Measurements from ENCODE around the gene MAD1L1.

Gene MAD1L1

DNA sequence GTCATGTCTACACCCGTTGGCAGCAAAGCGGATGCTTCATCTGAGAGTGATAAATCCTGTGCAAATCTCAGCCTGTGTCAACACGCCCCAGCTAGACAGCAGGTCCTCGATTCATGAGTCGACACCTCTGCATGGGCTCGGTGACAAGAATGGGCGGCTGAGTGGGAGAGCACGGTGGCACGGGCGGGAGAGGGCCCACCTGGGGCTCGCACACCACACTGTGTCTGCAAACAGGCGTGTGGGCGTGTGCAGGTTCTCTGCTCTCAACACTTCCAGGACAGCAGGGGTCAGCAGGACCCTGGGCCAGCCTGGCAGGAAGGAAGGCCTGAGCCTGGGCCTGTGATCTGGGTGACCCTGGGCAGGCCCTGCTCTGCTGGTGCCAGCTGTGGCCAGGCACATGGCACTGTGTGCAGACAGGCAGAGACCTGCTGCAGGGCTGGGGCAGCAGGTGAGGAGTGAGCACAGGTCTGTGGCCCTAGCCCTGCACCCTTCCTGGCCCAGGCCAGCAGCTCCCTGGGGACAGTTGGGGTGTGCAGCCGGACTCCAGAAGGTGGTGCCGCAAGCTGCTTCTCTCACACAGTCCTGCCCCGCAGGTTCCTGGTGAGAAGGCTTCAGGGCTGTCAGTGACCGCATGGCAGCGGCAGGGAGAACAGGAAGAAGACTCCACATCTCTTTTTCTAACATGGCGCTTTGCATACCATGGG, 346.2 kb downstream of the MAD1L1 start:
- TF ChIP-seq, protein P1, sequence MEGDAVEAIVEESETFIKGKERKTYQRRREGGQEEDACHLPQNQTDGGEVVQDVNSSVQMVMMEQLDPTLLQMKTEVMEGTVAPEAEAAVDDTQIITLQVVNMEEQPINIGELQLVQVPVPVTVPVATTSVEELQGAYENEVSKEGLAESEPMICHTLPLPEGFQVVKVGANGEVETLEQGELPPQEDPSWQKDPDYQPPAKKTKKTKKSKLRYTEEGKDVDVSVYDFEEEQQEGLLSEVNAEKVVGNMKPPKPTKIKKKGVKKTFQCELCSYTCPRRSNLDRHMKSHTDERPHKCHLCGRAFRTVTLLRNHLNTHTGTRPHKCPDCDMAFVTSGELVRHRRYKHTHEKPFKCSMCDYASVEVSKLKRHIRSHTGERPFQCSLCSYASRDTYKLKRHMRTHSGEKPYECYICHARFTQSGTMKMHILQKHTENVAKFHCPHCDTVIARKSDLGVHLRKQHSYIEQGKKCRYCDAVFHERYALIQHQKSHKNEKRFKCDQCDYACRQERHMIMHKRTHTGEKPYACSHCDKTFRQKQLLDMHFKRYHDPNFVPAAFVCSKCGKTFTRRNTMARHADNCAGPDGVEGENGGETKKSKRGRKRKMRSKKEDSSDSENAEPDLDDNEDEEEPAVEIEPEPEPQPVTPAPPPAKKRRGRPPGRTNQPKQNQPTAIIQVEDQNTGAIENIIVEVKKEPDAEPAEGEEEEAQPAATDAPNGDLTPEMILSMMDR (IDR thresholded peaks at IDR 0.05): no peak

- TF ChIP-seq, protein P1 (IDR thresholded peaks at IDR 0.05): no peak
Observed at GRCh38 chr7:1885465-1886226, 347.1 kb downstream of the MAD1L1 start.

GRCh38 chr7:1884583-1885350, 348.0 kb downstream of the MAD1L1 start:
- TF ChIP-seq, protein P1 (IDR thresholded peaks at IDR 0.05): no peak

GRCh38 chr7:1883834-1884582, 348.7 kb downstream of the MAD1L1 start:
- TF ChIP-seq, protein P1 (IDR thresholded peaks at IDR 0.05): peak; percentile 32; the same call in 1 of the 2 replicates

- TF ChIP-seq, protein P1 (IDR thresholded peaks at IDR 0.05): no peak
Observed at GRCh38 chr7:1883031-1883761, 349.5 kb downstream of the MAD1L1 start.

DNA sequence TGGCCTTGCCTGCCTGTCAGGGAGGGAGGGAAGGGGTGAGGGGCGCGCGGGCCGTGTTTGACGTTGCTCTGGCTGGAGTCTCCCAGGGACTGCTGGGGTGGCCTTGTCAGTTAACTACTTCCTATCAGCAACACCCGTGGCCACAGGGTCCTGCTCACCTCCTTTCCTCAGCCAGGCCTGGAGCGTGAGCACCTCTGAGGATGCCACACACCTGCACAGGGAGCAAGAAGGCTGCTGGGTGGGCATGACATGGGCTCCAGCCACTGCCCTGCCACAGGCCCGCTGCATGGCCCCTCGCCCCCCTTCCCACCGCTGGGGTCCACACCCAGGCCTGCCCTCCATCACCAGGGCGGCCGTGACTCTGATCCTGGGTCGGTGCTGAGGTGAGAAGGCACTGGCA, 350.3 kb downstream of the MAD1L1 start:
- TF ChIP-seq, protein P1 (IDR thresholded peaks at IDR 0.05): no peak

Measured in LNCAP (cell line).